ENCODE results near the gene TUT4. TPM values are rescaled to one million over a fixed set of nuclear protein-coding genes. Genes with fewer than 3 reads are reported as not detected.

Gene TUT4
- polyA plus RNA-seq, 1 donor from 2014 or later: 84.1 TPM

GRCh38 chr1:52404116-52404974, 148.5 kb downstream of the TUT4 start, which contains the start of the genes ORC1 and PRPF38A:
TSS of gene ORC1 (minus strand) at chr1:52404423. CDS start at chr1:52402223, 2,200 bp downstream.
TSS of gene PRPF38A (plus strand) at chr1:52404602. CDS start at chr1:52404750, 148 bp downstream.
- H3K9me2 ChIP-seq (ENCODE audit: insufficient read depth, low read length): no peaks in the 10 kb centered on the region
- TF ChIP-seq SMC3 (conservative IDR thresholded peaks at IDR 0.05; ENCODE audit: poor library complexity) (peak; percentile 69), EZH2 (IDR thresholded peaks at IDR 0.05; ENCODE audit: borderline replicate concordance, insufficient read depth, low read length, poor library complexity, severe bottlenecking) (no peak), RAD21 (conservative IDR thresholded peaks at IDR 0.05) (peak; percentile 60), TAF1 (IDR thresholded peaks at IDR 0.05; ENCODE audit: low read depth) (peak; percentile 28), MXI1 (conservative IDR thresholded peaks at IDR 0.05; ENCODE audit: poor library complexity, severe bottlenecking) (peak; percentile 99), POLR2AphosphoS5 (IDR thresholded peaks at IDR 0.05) (peak; percentile 83), EP300 (conservative IDR thresholded peaks at IDR 0.05; ENCODE audit: poor library complexity, severe bottlenecking) (peak; percentile 31), CTCF (IDR thresholded peaks at IDR 0.05; ENCODE audit: poor library complexity, severe bottlenecking) (peak; percentile 70), REST (IDR thresholded peaks at IDR 0.05; ENCODE audit: borderline replicate concordance) (no peak)
- peak within 1 kb of the TSS; percentile 73 for H3K4me3 ChIP-seq (ENCODE audit: low read length)
- H3K27ac ChIP-seq (ENCODE audit: low read length): peak within 1 kb of the TSS; percentile 82
- H4K20me1 ChIP-seq (ENCODE audit: insufficient read depth): no peaks in the 10 kb centered on the region
- no peaks in the 10 kb centered on the region for H3K36me3 ChIP-seq (ENCODE audit: insufficient read depth, low read length)
- H2AFZ ChIP-seq (ENCODE audit: low read depth, low read length): peak within 1 kb of the TSS; percentile 58
- H3K9ac ChIP-seq (ENCODE audit: low read length): peak within 1 kb of the TSS; percentile 76
- H3F3A ChIP-seq (ENCODE audit: insufficient read depth, low read length, poor library complexity, severe bottlenecking): no peaks in the 10 kb centered on the region
- peak within 1 kb of the TSS; percentile 77 for H3K4me2 ChIP-seq (ENCODE audit: low read length)
- no peaks in the 10 kb centered on the region for H3K9me3 ChIP-seq (ENCODE audit: low read length)
- peaks cover 32% of the 10 kb centered on the region for H3K79me2 ChIP-seq (replicated peaks; ENCODE audit: insufficient read depth, low read length)
- no peaks in the 10 kb centered on the region for H3K27me3 ChIP-seq (ENCODE audit: insufficient read depth, low read depth, low read length)

- H4K20me1 ChIP-seq (ENCODE audit: insufficient read depth): no peaks in the 10 kb centered on the region
- peak overlapping the region; percentile 19 for H3K9ac ChIP-seq (ENCODE audit: low read length)
- peak overlapping the region; percentile 58 for H2AFZ ChIP-seq (ENCODE audit: low read depth, low read length)
- no peaks in the 10 kb centered on the region for H3F3A ChIP-seq (ENCODE audit: insufficient read depth, low read length, poor library complexity, severe bottlenecking)
- H3K27me3 ChIP-seq (ENCODE audit: insufficient read depth, low read depth, low read length): no peaks in the 10 kb centered on the region
- peaks cover 32% of the 10 kb centered on the region for H3K79me2 ChIP-seq (replicated peaks; ENCODE audit: insufficient read depth, low read length)
- no peaks in the 10 kb centered on the region for H3K36me3 ChIP-seq (ENCODE audit: insufficient read depth, low read length)
- no peak overlapping the region for H3K27ac ChIP-seq (ENCODE audit: low read length)
- TF ChIP-seq RAD21 (conservative IDR thresholded peaks at IDR 0.05) (no peak), SMC3 (conservative IDR thresholded peaks at IDR 0.05; ENCODE audit: poor library complexity) (no peak), EP300 (conservative IDR thresholded peaks at IDR 0.05; ENCODE audit: poor library complexity, severe bottlenecking) (no peak), MXI1 (conservative IDR thresholded peaks at IDR 0.05; ENCODE audit: poor library complexity, severe bottlenecking) (no peak), TAF1 (IDR thresholded peaks at IDR 0.05; ENCODE audit: low read depth) (no peak), CTCF (IDR thresholded peaks at IDR 0.05; ENCODE audit: poor library complexity, severe bottlenecking) (no peak), REST (IDR thresholded peaks at IDR 0.05; ENCODE audit: borderline replicate concordance) (no peak), EZH2 (IDR thresholded peaks at IDR 0.05; ENCODE audit: borderline replicate concordance, insufficient read depth, low read length, poor library complexity, severe bottlenecking) (no peak), POLR2AphosphoS5 (IDR thresholded peaks at IDR 0.05) (no peak)
- no peaks in the 10 kb centered on the region for H3K9me2 ChIP-seq (ENCODE audit: insufficient read depth, low read length)
- H3K4me3 ChIP-seq (ENCODE audit: low read length): peak overlapping the region; percentile 73
- no peaks in the 10 kb centered on the region for H3K9me3 ChIP-seq (ENCODE audit: low read length)
- H3K4me2 ChIP-seq (ENCODE audit: low read length): peak overlapping the region; percentile 42
Observed at GRCh38 chr1:52403566-52404115, 149.3 kb downstream of the TUT4 start.
